Measurements from ENCODE around the gene STMND1. TPM values are rescaled to one million over a fixed set of nuclear protein-coding genes. Genes with fewer than 3 reads are reported as not detected.

STMND1 gene
- total and polyA plus RNA-seq, 2 of the 8 experiments (the other 6 are each of a cell fraction or from before 2014, with no cell fraction given) = not detected

- POLR2A ChIA-PET (ENCODE audit: partially characterized antibody) = no interaction called here
- H3K4me1 ChIP-seq (replicated peaks in 1 of 4; ENCODE audit: control insufficient read depth in 3 of 4, insufficient read depth in 4 of 4, low read length in 3 of 4) = no peaks in the 10 kb centered on the region
- H2BK120ac ChIP-seq (replicated peaks; ENCODE audit: low read depth, low read length) = no peak overlapping the region
- no peak overlapping the region for H3K4me2 ChIP-seq (ENCODE audit: insufficient read depth in 1 of 2, low read depth in 2 of 2, low read length in 2 of 2)
- no peak overlapping the region for H3K27ac ChIP-seq (ENCODE audit: low read depth, low read length)
- H4K20me1 ChIP-seq (replicated peaks in 1 of 2; ENCODE audit: control insufficient read depth in 1 of 2, insufficient read depth in 2 of 2, low read length in 2 of 2) = peaks cover 0 to 2% of the 10 kb centered on the region in 2 experiments
- CTCF ChIA-PET (ENCODE audit: partially characterized antibody) = interaction anchor here (0.5 to 1.1 kb wide), 6 partner anchors 40 to 1163 kb away, joined by 3 to 5 read pairs (median 3); no protein-coding TSS in a partner anchor
- H3K14ac ChIP-seq (ENCODE audit: insufficient read length) = no peak overlapping the region
- no peak overlapping the region for H2BK5ac ChIP-seq (ENCODE audit: low read depth, low read length)
- H2BK20ac ChIP-seq (ENCODE audit: low read length) = no peak overlapping the region
- no peaks in the 10 kb centered on the region for H3K36me3 ChIP-seq (ENCODE audit: control insufficient read depth in 2 of 4, insufficient read depth in 4 of 4, low read length in 3 of 4)
- H2BK15ac ChIP-seq (ENCODE audit: low read length) = no peak overlapping the region
- no peak overlapping the region for H4K8ac ChIP-seq (ENCODE audit: extremely low read depth, insufficient read depth, low read length)
- H2BK12ac ChIP-seq (ENCODE audit: low read depth, low read length) = no peak overlapping the region
- DNase-seq (ENCODE audit: low read depth in 1 of 2, low spot score in 2 of 2) (no peak), FAIRE-seq (no peak)
- no peak overlapping the region for H3K4me3 ChIP-seq (ENCODE audit: extremely low read depth in 1 of 4, insufficient read depth in 2 of 4, low read depth in 3 of 4, low read length in 4 of 4)
- no peak overlapping the region for H3K56ac ChIP-seq (replicated peaks; ENCODE audit: insufficient read length, low read depth, low read length)
- no peaks in the 10 kb centered on the region for H3K9me3 ChIP-seq (ENCODE audit: insufficient read depth in 2 of 2, low read depth in 1 of 2, low read length in 1 of 2)
- no peaks in the 10 kb centered on the region for H3K27me3 ChIP-seq (replicated peaks in 1 of 4; ENCODE audit: control insufficient read depth in 3 of 4, extremely low read depth in 1 of 4, insufficient read depth in 3 of 4, low read length in 3 of 4)
- no peaks in the 10 kb centered on the region; the same call in 1 of the 2 replicates for H3K23me2 ChIP-seq (ENCODE audit: low read depth, low read length)
- H4K91ac ChIP-seq (replicated peaks; ENCODE audit: insufficient read length, low read length) = no peak overlapping the region
- H3K4ac ChIP-seq (replicated peaks; ENCODE audit: insufficient read length, low read depth, low read length) = no peak overlapping the region
- H3K23ac ChIP-seq (ENCODE audit: insufficient read length) = no peak overlapping the region
- no peaks in the 10 kb centered on the region for H3K79me2 ChIP-seq (ENCODE audit: control insufficient read depth in 1 of 2, insufficient read depth in 2 of 2, low read length in 2 of 2)
- no peak overlapping the region for H3K18ac ChIP-seq (ENCODE audit: extremely low read depth, low read length)
- no peaks in the 10 kb centered on the region for H3K79me1 ChIP-seq (ENCODE audit: low read depth, low read length)
- no peak overlapping the region for H2AK5ac ChIP-seq (ENCODE audit: low read depth, low read length)
- no peak overlapping the region for H3K9ac ChIP-seq (replicated peaks in 1 of 4; ENCODE audit: extremely low read depth in 1 of 4, low read depth in 3 of 4, low read length in 3 of 4)
- H2AFZ ChIP-seq (ENCODE audit: low read length) = no peak overlapping the region
- H4K5ac ChIP-seq (ENCODE audit: insufficient read length, low read depth, low read length) = no peak overlapping the region
- 77% methylated on average over 2 of the region's 2 CpGs; no CpG with 5 or more reads in 1 of the 2 experiments for WGBS, 2 experiments (ENCODE audit: extremely low coverage in 1 of 2, insufficient coverage in 1 of 2, insufficient read length in 1 of 2, insufficient replicate concordance in 2 of 2, low coverage in 1 of 2, low lambda C conversion rate in 2 of 2, missing lambda C conversion rate in 1 of 2)
- TF ChIP-seq NRF1 (IDR thresholded peaks at IDR 0.05; ENCODE audit: low read depth, low read length) (no peak), PHF8 (conservative IDR thresholded peaks at IDR 0.05; ENCODE audit: low read depth, low read length) (no peak), KDM1A (IDR thresholded peaks at IDR 0.05; ENCODE audit: borderline replicate concordance, low read length) (no peak), JUN (IDR thresholded peaks at IDR 0.05; ENCODE audit: low read depth, low read length) (no peak), RNF2 (IDR thresholded peaks at IDR 0.05; ENCODE audit: borderline replicate concordance, low read depth, low read length, missing control alignments, poor library complexity, severe bottlenecking) (no peak), POLR2A (IDR thresholded peaks at IDR 0.05; ENCODE audit: control extremely low read depth in 1 of 2, low read depth in 2 of 2, low read length in 2 of 2) (no peak), EGR1 (IDR thresholded peaks at IDR 0.05; ENCODE audit: borderline replicate concordance, low read depth, low read length) (no peak), CHD2 (IDR thresholded peaks at IDR 0.05; ENCODE audit: low read length) (no peak), BRCA1 (IDR thresholded peaks at IDR 0.05; ENCODE audit: low read depth, low read length) (no peak), EZH2 (IDR thresholded peaks at IDR 0.05; ENCODE audit: low read depth, low read length, severe bottlenecking) (no peak), TCF12 (IDR thresholded peaks at IDR 0.05; ENCODE audit: low read depth, low read length) (no peak), HDAC2 (IDR thresholded peaks at IDR 0.05; ENCODE audit: borderline replicate concordance in 1 of 2, low read depth in 2 of 2, low read length in 2 of 2) (no peak), BACH1 (IDR thresholded peaks at IDR 0.05; ENCODE audit: low read length) (no peak), CBX5 (IDR thresholded peaks at IDR 0.05; ENCODE audit: low read depth, low read length) (no peak)
Measured at GRCh38 chr6:17161076-17161475, 59.2 kb downstream of the STMND1 start.

All from H1 (cell line).